NCI-H526 (cell line): ENCODE measurements around the gene LONP1.
"Not testable (repeated sequence)": the region's sequence is repeated elsewhere in the genome, so short reads cannot be mapped to it uniquely, and the experiment has no call there.

ENCODE experiments used
- DNase-seq, 2 experiments: peaks; one replicate each; lab custom pipeline; 2025; lab: John Stamatoyannopoulos, UW

The LONP1 gene

DNA sequence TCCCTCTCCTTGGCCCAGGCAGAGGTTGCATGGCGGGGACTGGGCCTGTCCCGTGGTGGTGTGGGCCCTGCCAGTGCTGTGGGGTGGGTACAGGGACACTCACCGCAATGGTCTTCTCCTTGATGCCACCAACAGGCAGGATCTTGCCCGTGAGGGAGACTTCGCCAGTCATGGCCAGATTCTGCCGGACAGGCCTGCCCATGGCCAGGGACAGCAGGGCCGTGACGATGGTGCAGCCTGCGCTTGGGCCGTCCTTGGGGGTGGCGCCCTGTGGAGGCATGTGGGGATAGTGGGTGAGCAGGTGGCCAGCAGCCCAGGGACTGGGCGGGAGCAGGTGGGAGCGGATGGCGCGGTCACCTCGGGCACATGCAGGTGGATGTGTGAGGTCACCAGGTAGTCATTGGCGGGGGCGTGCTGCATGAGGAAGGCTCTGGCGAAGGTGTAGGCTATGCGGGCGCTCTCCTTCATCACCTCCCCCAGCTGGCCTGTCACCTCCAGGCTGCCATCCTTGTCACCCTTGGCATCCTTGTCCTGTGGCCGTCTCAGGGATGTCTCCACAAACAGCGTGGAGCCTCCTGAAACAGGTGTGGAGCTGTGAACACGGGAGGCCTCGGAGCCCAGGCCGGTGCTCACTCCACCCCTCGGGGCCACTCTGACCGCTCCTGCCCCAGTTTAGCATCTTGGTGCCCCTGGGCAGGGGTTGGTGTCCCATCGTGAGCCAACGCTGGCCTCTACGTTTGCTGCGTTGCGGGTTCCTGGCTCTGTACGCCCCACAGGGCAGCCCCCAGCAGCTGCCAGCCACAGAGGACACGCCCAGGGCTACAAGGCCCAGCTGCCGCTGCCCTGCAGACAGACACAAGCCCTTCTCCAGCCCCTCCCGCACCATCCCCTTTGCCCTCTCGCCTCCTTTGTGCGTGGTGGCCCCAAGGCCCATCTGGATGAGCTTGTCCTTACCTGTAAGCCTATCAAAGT, 26.5 kb downstream of the LONP1 start:
- no peak for DNase-seq

- no peak for DNase-seq
These were observed 27.2 kb downstream of the LONP1 start for GRCh38 chr19:5692723-5693194.

GRCh38 chr19:5691822-5692722, 27.9 kb downstream of the LONP1 start:
- DNase-seq: no peak

GRCh38 chr19:5690955-5691821, 28.8 kb downstream of the LONP1 start:
- peak in 1 of 2 experiments; percentile 36 for DNase-seq

DNA sequence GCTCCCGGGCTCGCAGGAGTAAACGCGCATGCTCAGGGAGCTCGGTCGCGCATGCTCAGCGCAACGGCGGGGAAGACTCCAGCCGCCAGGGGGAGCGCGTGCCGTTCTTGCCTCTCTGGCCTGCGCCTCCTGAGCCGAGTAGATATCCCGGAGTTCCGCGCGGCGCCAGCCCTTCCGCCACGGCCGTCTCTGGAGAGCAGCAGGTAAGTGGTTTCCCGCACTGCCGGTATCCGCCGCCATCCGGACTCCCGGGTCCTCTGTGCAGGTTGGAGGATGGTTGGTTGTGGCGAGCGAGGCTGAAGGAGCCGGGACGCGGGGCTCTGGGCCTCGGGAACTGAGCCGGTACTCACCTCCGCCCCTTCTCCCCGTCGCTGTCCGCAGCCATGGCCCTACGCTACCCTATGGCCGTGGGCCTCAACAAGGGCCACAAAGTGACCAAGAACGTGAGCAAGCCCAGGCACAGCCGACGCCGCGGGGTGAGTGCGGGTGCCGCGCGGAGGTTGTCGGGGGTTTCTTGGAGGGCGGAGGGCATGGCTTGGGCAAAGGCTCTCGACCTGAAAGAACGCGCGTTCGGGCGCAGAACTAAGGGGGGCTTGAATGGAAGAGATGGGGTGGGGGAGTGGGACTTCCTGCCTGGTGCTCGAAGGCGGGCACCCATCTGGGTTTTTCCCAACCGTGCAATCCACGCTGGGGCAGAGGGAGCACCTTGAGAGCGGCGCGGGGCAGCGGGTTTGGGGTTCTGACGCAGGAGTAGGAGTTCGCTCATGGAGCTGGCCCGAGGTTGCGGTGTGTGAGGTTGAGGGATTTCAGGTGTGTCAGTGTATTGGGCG, 29.6 kb downstream of the LONP1 start, which contains the start of gene RPL36:
RPL36 (plus strand) TSS at position 171 of the 830 bp plus-strand sequence; CDS start at position 384, 213 bp downstream.
- peak; percentile 71 to 94 for DNase-seq

DNA sequence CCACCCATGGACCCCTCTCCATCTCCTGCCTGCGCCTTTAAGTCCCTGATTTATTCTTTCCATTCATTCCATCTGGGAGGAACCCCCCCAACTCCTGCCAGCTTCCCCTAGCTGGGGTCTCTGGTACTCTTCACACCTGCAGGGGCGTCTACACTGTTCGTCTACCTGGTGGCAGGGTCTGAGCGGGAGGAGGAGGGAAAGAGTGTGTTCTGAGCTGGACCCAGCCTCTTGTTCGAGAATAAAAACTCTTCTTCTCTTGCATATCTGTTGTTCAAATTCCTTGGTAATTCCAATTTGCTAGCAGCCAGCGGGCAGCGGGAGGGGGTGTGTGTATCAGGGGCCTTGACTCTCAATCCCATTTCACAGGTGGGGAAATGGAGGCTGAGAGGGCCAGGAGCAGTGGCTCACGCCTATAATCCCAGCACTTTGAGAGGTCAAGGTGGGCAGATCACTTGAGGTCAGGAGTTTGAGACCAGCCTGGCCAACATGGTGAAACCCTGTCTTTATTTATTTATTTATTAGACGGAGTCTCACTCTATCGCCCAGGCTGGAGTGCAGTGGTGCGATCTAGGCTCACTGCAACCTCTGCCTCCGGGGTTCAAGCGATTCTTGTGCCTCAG, 31.6 kb downstream of the LONP1 start:
- not testable (repeated sequence) for DNase-seq

DNA sequence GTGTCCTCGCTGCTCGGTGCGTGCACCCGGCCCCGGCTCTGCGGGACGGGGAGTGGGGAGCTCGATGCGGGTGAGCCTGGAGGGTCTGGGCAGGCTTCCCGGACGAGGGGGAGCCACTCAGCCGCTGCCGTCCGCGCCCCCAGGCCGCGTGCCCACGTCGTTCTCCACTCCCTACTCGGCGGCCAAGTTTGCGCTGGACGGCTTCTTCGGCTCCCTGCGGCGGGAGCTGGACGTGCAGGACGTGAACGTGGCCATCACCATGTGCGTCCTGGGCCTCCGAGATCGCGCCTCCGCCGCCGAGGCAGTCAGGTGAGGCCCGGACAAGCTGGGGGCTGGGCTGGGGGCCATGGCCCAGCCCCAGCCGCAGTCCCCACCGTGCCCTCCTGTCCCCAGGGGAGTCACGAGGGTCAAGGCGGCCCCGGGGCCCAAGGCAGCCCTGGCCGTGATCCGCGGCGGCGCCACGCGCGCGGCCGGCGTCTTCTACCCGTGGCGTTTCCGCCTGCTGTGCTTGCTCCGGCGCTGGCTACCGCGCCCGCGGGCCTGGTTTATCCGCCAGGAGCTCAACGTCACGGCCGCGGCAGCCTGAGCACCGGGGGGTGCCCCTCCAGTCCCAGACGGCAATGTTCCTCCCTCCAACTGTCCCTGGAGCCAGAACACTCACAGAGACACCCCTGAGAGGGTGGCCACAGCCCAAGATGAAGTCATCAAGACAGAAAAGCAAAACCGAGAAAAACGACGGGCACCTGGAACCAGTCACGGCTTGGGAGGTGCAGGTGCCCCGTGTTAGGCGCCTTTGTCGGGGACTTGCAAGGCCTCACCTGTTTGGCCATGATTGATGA, 32.4 kb downstream of the LONP1 start:
- no peak for DNase-seq

- DNase-seq: peak; percentile 75 to 94
These were observed 33.1 kb downstream of the LONP1 start for GRCh38 chr19:5686647-5687359.

GRCh38 chr19:5686326-5686646, 33.7 kb downstream of the LONP1 start:
- DNase-seq: no peak

- DNase-seq: no peak
These were observed 35.1 kb downstream of the LONP1 start for GRCh38 chr19:5684694-5685430.

DNA sequence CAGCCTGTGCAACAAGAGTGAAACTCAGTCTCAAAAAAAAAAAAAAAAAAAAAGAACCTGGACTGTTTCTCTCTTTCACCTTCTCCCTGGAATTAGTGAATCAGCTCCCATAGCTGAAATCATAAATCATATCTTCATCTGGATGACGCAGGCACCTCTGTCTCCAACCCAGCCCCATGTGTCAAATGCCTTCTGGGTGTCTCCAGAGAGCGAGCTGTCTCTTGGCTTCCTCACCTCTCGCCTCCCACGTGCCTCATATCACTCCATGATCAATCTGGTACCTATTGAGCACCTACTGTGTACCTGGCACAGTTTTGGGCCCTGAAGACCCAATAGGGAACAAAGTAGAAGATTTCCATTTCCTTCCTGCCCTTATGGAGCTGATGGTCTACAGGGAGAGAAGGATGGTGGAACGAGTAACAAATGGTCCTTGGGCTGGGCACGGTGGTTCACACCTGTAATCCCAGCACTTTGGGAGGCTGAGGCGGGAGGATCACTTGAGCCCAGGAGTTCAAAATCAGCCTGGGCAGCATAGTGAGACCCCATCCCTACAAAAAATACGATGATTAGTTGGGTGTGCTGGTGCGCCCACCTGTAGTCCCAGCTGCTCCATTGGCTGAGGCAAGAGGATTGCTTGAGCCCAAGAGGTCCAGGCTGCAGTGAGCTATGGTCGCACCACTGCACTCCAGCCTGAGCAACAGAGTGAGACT, 36.6 kb downstream of the LONP1 start:
- no peak for DNase-seq

GRCh38 chr19:5682107-5682482, 37.9 kb downstream of the LONP1 start:
- no peak for DNase-seq

GRCh38 chr19:5681391-5682106, 38.4 kb downstream of the LONP1 start:
- DNase-seq: no peak

- peak; percentile 93 to 95 for DNase-seq
These were observed 39.2 kb downstream of the LONP1 start, which contains the start of the genes HSD11B1L and MICOS13 for GRCh38 chr19:5680437-5681368. HSD11B1L (plus strand) TSS chr19:5681027; CDS start chr19:5684833, 3,806 bp downstream. MICOS13 (minus strand) TSS chr19:5680516; CDS start chr19:5680486, 30 bp downstream.

- no peak for DNase-seq
These were observed 39.9 kb downstream of the LONP1 start for GRCh38 chr19:5680084-5680436.
